Central memory CD8-positive, alpha-beta T cell (primary cell): ENCODE results near the gene LTBP4.
"Not testable (repeated sequence)": the region's sequence is repeated elsewhere in the genome, so short reads cannot be mapped to it uniquely, and the experiment has no call there.

ENCODE experiments used
- ATAC-seq: fragments of 150-1000 bp; cut with Tn5 transposase; replicated peaks from 2 replicates; pipeline ENCODE4 v1.10.0; 2022; ENCODE audit warnings: mild to moderate bottlenecking, moderate FRiP score, moderate number of reproducible peaks; ENCODE audit not compliant: poor library complexity, severe bottlenecking; ENCODE audit errors: extremely low read depth
- DNase-seq, 2 donors: peaks; one replicate each; pipeline ENCODE4 v3.0.0; 2021; ENCODE audit warnings: low spot score in 2 of 2
- H3K27ac Mint-ChIP-seq: one replicate; pipeline ENCODE4 v1.8.0; 2022; ENCODE audit warnings: low read depth, mild to moderate bottlenecking, moderate library complexity, mixed read lengths
- H3K27me3 Mint-ChIP-seq: one replicate; pipeline ENCODE4 v1.8.0; 2022; ENCODE audit warnings: mixed read lengths
- H3K36me3 Mint-ChIP-seq: one replicate; pipeline ENCODE4 v1.8.0; 2022; ENCODE audit warnings: mild to moderate bottlenecking, moderate library complexity, mixed read lengths; ENCODE audit not compliant: insufficient read depth
- H3K4me1 Mint-ChIP-seq: one replicate; pipeline ENCODE4 v1.8.0; 2022; ENCODE audit warnings: mixed read lengths
- H3K4me3 Mint-ChIP-seq: one replicate; pipeline ENCODE4 v1.8.0; 2022; ENCODE audit warnings: mild to moderate bottlenecking, moderate library complexity, mixed read lengths
- H3K9me3 Mint-ChIP-seq: one replicate; pipeline ENCODE4 v1.8.0; 2022; ENCODE audit warnings: mixed read lengths

Gene LTBP4

GRCh38 chr19:40621966-40622772 lies 21.0 kb downstream of the LTBP4 start:
- no peak for ATAC-seq
- Mint-ChIP-seq H3K9me3 (no peaks in the 10 kb centered on the region), H3K4me1 (peaks cover 11% of the 10 kb centered on the region), H3K4me3 (no peak overlapping the region), H3K36me3 (peaks cover 27% of the 10 kb centered on the region), H3K27me3 (no peaks in the 10 kb centered on the region), H3K27ac (no peak overlapping the region)
- no peak for DNase-seq

GRCh38 chr19:40622773-40623075 lies 21.6 kb downstream of the LTBP4 start:
- ATAC-seq, result no peak

GRCh38 chr19:40623403-40624251 lies 22.5 kb downstream of the LTBP4 start:
- Mint-ChIP-seq H3K36me3 (peaks cover 27% of the 10 kb centered on the region), H3K9me3 (no peaks in the 10 kb centered on the region), H3K4me3 (no peak overlapping the region), H3K27me3 (no peaks in the 10 kb centered on the region), H3K4me1 (peaks cover 11% of the 10 kb centered on the region), H3K27ac (no peak overlapping the region)
- no peak for DNase-seq
- no peak for ATAC-seq

More at GRCh38 chr19:40622773-40623075, 21.6 kb downstream of the LTBP4 start:
- no peaks in the 10 kb centered on the region for H3K27me3 Mint-ChIP-seq
- H3K9me3 Mint-ChIP-seq, result no peaks in the 10 kb centered on the region
- H3K27ac Mint-ChIP-seq, result no peak overlapping the region
- peaks cover 11% of the 10 kb centered on the region for H3K4me1 Mint-ChIP-seq
- no peak for DNase-seq
- H3K36me3 Mint-ChIP-seq, result peaks cover 27% of the 10 kb centered on the region
- H3K4me3 Mint-ChIP-seq, result no peak overlapping the region

- peaks cover 11% of the 10 kb centered on the region for H3K4me1 Mint-ChIP-seq
- not testable (repeated sequence) for H3K9me3 Mint-ChIP-seq, H3K4me3 Mint-ChIP-seq, ATAC-seq, H3K27me3 Mint-ChIP-seq, DNase-seq
- peak overlapping the region; percentile 64 for H3K27ac Mint-ChIP-seq
- H3K36me3 Mint-ChIP-seq, result peaks cover 26% of the 10 kb centered on the region
Observed at GRCh38 chr19:40624369-40625153, 23.4 kb downstream of the LTBP4 start.

- Mint-ChIP-seq H3K27ac (peak overlapping the region; percentile 64), H3K27me3 (no peaks in the 10 kb centered on the region), H3K4me1 (peaks cover 11% of the 10 kb centered on the region), H3K4me3 (no peak overlapping the region), H3K36me3 (peaks cover 23% of the 10 kb centered on the region), H3K9me3 (no peaks in the 10 kb centered on the region)
- DNase-seq (no peak), ATAC-seq (no peak)
Observed at GRCh38 chr19:40625406-40626120, 24.4 kb downstream of the LTBP4 start.

DNA sequence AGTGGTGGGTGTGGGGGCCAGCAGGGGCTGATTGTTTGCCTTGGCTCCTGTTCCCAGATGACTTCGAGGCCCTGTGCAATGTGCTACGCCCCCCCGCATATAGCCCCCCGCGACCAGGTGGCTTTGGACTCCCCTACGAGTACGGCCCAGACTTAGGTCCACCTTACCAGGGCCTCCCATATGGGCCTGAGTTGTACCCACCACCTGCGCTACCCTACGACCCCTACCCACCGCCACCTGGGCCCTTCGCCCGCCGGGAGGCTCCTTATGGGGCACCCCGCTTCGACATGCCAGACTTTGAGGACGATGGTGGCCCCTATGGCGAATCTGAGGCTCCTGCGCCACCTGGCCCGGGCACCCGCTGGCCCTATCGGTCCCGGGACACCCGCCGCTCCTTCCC lies 25.7 kb downstream of the LTBP4 start:
- Mint-ChIP-seq H3K4me1 (peaks cover 11% of the 10 kb centered on the region), H3K27me3 (no peaks in the 10 kb centered on the region), H3K9me3 (no peaks in the 10 kb centered on the region), H3K36me3 (peaks cover 19% of the 10 kb centered on the region), H3K4me3 (no peak overlapping the region), H3K27ac (no peak overlapping the region)
- ATAC-seq (no peak), DNase-seq (no peak)

DNA sequence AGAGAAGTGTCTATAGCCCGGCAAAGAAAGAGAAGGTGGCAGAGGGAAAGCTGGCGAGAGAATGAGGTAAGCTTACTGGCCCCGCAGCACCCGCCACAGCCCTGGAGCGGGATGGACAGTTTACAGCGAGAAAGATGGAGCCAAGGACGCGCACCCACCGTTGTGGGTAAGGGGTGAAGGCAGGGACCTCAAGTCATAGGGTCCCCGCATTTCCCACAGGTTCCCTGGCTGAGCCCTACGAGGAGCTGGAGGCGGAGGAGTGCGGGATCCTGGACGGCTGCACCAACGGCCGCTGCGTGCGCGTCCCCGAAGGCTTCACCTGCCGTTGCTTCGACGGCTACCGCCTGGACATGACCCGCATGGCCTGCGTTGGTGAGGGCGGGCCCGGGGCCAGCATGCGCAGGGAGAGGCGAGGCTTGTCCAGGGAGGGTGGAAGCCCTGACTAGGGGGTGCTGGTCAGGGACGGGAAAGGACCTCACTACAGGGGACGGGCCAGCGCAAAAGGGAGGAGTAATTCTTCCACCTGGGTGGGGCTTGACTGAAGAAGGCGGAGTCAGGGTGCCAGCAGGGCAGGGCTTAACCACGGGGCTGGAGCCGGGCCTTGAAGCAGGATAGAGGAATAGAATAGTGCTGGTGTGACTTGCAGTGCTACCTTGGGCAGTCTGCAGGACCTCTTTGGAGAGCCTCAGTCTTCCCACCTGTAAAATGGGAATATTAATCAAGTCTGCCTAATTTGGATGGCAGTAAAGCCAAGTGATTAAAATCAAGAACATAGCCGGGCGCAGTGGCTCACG lies 26.5 kb downstream of the LTBP4 start:
- H3K27ac Mint-ChIP-seq, result no peak overlapping the region

GRCh38 chr19:40629346-40629745 lies 28.2 kb downstream of the LTBP4 start:
- H3K36me3 Mint-ChIP-seq, result peaks cover 5% of the 10 kb centered on the region
- ATAC-seq (no peak), DNase-seq (no peak)
- H3K9me3 Mint-ChIP-seq, result no peaks in the 10 kb centered on the region
- H3K4me1 Mint-ChIP-seq, result peaks cover 13% of the 10 kb centered on the region
- no peak overlapping the region for H3K4me3 Mint-ChIP-seq
- no peak overlapping the region for H3K27ac Mint-ChIP-seq
- no peaks in the 10 kb centered on the region for H3K27me3 Mint-ChIP-seq

More for the DNA sequence above, 26.5 kb downstream of the LTBP4 start:
- peaks cover 15% of the 10 kb centered on the region for H3K36me3 Mint-ChIP-seq
- peaks cover 11% of the 10 kb centered on the region for H3K4me1 Mint-ChIP-seq
- H3K9me3 Mint-ChIP-seq, result no peaks in the 10 kb centered on the region
- H3K27me3 Mint-ChIP-seq, result no peaks in the 10 kb centered on the region
- no peak for ATAC-seq
- no peak overlapping the region for H3K4me3 Mint-ChIP-seq
- no peak for DNase-seq

DNA sequence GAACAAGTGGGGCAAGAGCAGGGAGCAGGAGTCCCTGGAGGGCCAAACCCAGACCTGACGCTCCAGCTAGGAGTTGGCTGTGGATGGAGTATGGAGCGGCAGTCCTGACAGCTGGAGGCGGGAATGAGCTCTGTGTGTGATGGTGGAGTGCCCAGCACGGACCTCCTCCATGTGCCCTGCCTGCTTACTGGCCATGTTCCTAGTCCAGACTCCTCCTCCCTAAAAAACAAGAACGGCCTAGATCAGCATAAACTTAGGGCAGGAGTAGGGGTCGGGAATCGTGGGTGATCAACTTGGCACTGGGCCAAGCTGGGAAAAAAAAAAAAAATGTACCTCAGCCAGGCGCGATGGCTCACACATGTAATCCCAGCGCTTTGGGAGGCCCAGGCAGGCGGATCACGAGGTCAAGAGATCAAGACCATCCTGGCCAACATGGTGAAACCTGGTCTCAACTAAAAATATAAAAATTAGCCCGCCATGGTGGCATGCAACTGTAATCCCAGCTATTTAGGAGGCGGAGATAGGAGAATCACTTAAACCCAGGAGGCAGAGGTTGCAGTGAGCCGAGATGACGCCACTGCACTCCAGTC lies 29.5 kb downstream of the LTBP4 start:
- Mint-ChIP-seq H3K9me3 (no peaks in the 10 kb centered on the region), H3K27ac (no peak overlapping the region)

GRCh38 chr19:40632311-40633036 lies 31.3 kb downstream of the LTBP4 start:
- Mint-ChIP-seq H3K36me3 (peaks cover 8% of the 10 kb centered on the region), H3K4me1 (peaks cover 13% of the 10 kb centered on the region), H3K27ac (peak overlapping the region; percentile 49), H3K4me3 (no peak overlapping the region), H3K27me3 (no peaks in the 10 kb centered on the region), H3K9me3 (no peaks in the 10 kb centered on the region)
- DNase-seq (no peak), ATAC-seq (no peak)

More for the DNA sequence above, 29.5 kb downstream of the LTBP4 start:
- Mint-ChIP-seq H3K27me3 (no peaks in the 10 kb centered on the region), H3K36me3 (peaks cover 8% of the 10 kb centered on the region), H3K4me3 (no peak overlapping the region), H3K4me1 (peaks cover 13% of the 10 kb centered on the region)
- ATAC-seq, result no peak
- no peak for DNase-seq

DNA sequence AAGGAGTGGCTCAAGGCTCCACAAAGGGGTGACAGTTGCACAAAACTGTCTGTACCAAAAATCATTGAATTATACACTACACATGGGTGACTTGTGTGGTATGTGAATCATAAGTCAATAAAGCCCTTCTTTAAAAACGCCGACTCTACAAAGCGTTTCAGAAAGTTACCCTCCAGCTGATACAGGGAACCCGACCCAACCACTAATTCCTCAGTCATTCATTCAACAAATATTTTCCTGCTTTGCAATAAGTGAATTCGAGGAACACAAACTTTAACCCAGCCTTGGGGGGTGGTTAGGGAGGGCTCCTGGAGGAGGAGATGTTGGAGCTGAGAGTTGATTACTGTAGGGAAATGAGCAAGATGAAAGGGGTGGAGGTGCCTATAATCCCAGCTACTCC lies 32.0 kb downstream of the LTBP4 start:
- ATAC-seq (no peak), DNase-seq (no peak)
- no peak overlapping the region for H3K27ac Mint-ChIP-seq
- H3K4me3 Mint-ChIP-seq, result no peak overlapping the region
- no peaks in the 10 kb centered on the region for H3K9me3 Mint-ChIP-seq
- H3K4me1 Mint-ChIP-seq, result peaks cover 13% of the 10 kb centered on the region
- H3K27me3 Mint-ChIP-seq, result no peaks in the 10 kb centered on the region
- H3K36me3 Mint-ChIP-seq, result peaks cover 8% of the 10 kb centered on the region
